Central memory CD4-positive, alpha-beta T cell (primary cell): ENCODE results near the gene DNPEP.
A peak's percentile ranks its signal among the peaks of the same experiment; 100 is the strongest.

Experiments used
- DNase-seq: peaks from one replicate; pipeline ENCODE4 v3.0.0; 2022

DNPEP gene

GRCh38 chr2:219356834-219357233, 30.9 kb downstream of the DNPEP start:
- no peak for DNase-seq

GRCh38 chr2:219354582-219354981, 33.1 kb downstream of the DNPEP start:
- no peak for DNase-seq

GRCh38 chr2:219353129-219353528, 34.6 kb downstream of the DNPEP start:
- DNase-seq = no peak

GRCh38 chr2:219352448-219353023, 35.2 kb downstream of the DNPEP start:
- peak; percentile 42 for DNase-seq

- DNase-seq = no peak
Observed at GRCh38 chr2:219350710-219351221, 36.9 kb downstream of the DNPEP start.

GRCh38 chr2:219350215-219350614, 37.5 kb downstream of the DNPEP start:
- no peak for DNase-seq

- no peak for DNase-seq
Observed at GRCh38 chr2:219344751-219345430, 42.8 kb downstream of the DNPEP start.

GRCh38 chr2:219335373-219335786, 52.3 kb downstream of the DNPEP start:
- no peak for DNase-seq

- DNase-seq = no peak
Observed at GRCh38 chr2:219334076-219334475, 53.6 kb downstream of the DNPEP start.

GRCh38 chr2:219332542-219332941, 55.2 kb downstream of the DNPEP start, which contains the start of gene RESP18:
Gene RESP18, minus strand, starts transcription at chr2:219332744.
- DNase-seq = no peak

GRCh38 chr2:219331560-219332213, 56.0 kb downstream of the DNPEP start:
- DNase-seq = no peak

- DNase-seq = no peak
Observed at GRCh38 chr2:219327719-219328118, 60.0 kb downstream of the DNPEP start.

- no peak for DNase-seq
Observed at GRCh38 chr2:219325657-219326315, 61.9 kb downstream of the DNPEP start.

GRCh38 chr2:219325136-219325535, 62.6 kb downstream of the DNPEP start:
- DNase-seq = no peak

- no peak for DNase-seq
Observed at GRCh38 chr2:219323434-219323833, 64.3 kb downstream of the DNPEP start.
